Hematopoietic multipotent progenitor cell (in vitro differentiated cells): ENCODE results near the gene WIPF3. TPM values are rescaled to one million over a fixed set of nuclear protein-coding genes. Genes with fewer than 3 reads are reported as not detected.
"Not testable (repeated sequence)": the region's sequence is repeated elsewhere in the genome, so short reads cannot be mapped to it uniquely, and the experiment has no call there.

Experiments
- DNase-seq, 3 donors: peaks; one replicate each; pipeline ENCODE4 v3.0.0-alpha.2; 2011 to 2015; ENCODE audit warnings: low read depth in 2 of 3, low spot score in 2 of 3
- total RNA-seq: library from RNA; depleted of rRNA; stranded (reverse); fragments of >200 nt; gene quantifications from one replicate; pipeline ENCODE4 v1.2.3, GENCODE V29; 2012

WIPF3 gene
- total RNA-seq, 1 donor: under 0.01 TPM

- no peak for DNase-seq
Measured at GRCh38 chr7:29875741-29876140, 69.4 kb downstream of the WIPF3 start.

GRCh38 chr7:29877196-29877595 is 70.9 kb downstream of the WIPF3 start:
- no peak for DNase-seq

- peak in 2 of 3 donors; percentile 39 to 80 for DNase-seq
Measured at GRCh38 chr7:29878081-29878688, 71.9 kb downstream of the WIPF3 start.

- no peak for DNase-seq
Measured at GRCh38 chr7:29879609-29880008, 73.3 kb downstream of the WIPF3 start.

- DNase-seq: no peak
Measured at GRCh38 chr7:29881724-29882123, 75.4 kb downstream of the WIPF3 start.

GRCh38 chr7:29882481-29882880 is 76.2 kb downstream of the WIPF3 start:
- no peak for DNase-seq

- no peak for DNase-seq
Measured at GRCh38 chr7:29883462-29884398, 77.4 kb downstream of the WIPF3 start.

- DNase-seq: peak in 1 of 3 donors; percentile 24
Measured at GRCh38 chr7:29884399-29885272, 78.3 kb downstream of the WIPF3 start.

- no peak for DNase-seq
Measured at GRCh38 chr7:29885626-29886025, 79.3 kb downstream of the WIPF3 start.

- DNase-seq: no peak
Measured at GRCh38 chr7:29886827-29887226, 80.5 kb downstream of the WIPF3 start.

- DNase-seq: no peak
Measured at GRCh38 chr7:29888006-29888405, 81.7 kb downstream of the WIPF3 start.

GRCh38 chr7:29889288-29889687 is 83.0 kb downstream of the WIPF3 start:
- DNase-seq: no peak

- no peak for DNase-seq
Measured at GRCh38 chr7:29890251-29890650, 83.9 kb downstream of the WIPF3 start.

GRCh38 chr7:29890786-29891185 is 84.5 kb downstream of the WIPF3 start:
- DNase-seq: not testable (repeated sequence)

GRCh38 chr7:29891766-29892165 is 85.5 kb downstream of the WIPF3 start:
- DNase-seq: no peak

GRCh38 chr7:29892231-29892630 is 85.9 kb downstream of the WIPF3 start:
- no peak for DNase-seq

GRCh38 chr7:29893351-29893965 is 87.2 kb downstream of the WIPF3 start:
- no peak for DNase-seq

GRCh38 chr7:29894256-29894655 is 87.9 kb downstream of the WIPF3 start:
- DNase-seq: no peak

- DNase-seq: no peak
Measured at GRCh38 chr7:29895559-29895958, 89.3 kb downstream of the WIPF3 start.

- no peak for DNase-seq
Measured at GRCh38 chr7:29896685-29897411, 90.5 kb downstream of the WIPF3 start.
